Forelimb muscle (tissue), 1 donor: Measurements from ENCODE around the gene RPSA. TPM values are rescaled to one million over a fixed set of nuclear protein-coding genes. Genes with fewer than 3 reads are reported as not detected.
A peak's percentile ranks its signal among the peaks of the same experiment; 100 is the strongest.
"Not testable (repeated sequence)": the region's sequence is repeated elsewhere in the genome, so short reads cannot be mapped to it uniquely, and the experiment has no call there.

ENCODE experiments used
- DNase-seq: peaks from one replicate; pipeline ENCODE4 v3.0.0-alpha.2; 2013; ENCODE audit warnings: low read depth
- polyA plus RNA-seq: library from polyadenylated mRNA; unstranded; fragments of 120-200 nt; gene quantifications from one replicate; pipeline ENCODE4 v1.2.1, GENCODE V29; 2013; ENCODE audit not compliant: insufficient read length

Gene RPSA
- polyA plus RNA-seq, 1 donor = 2,221 TPM

GRCh38 chr3:39419742-39420315, 13.3 kb downstream of the RPSA start:
- DNase-seq = no peak

- no peak for DNase-seq
Observed at GRCh38 chr3:39420543-39420942, 14.0 kb downstream of the RPSA start.

- DNase-seq = no peak
Observed at GRCh38 chr3:39423436-39423970, 17.0 kb downstream of the RPSA start.

GRCh38 chr3:39426312-39426711, 19.8 kb downstream of the RPSA start:
- no peak for DNase-seq

DNA sequence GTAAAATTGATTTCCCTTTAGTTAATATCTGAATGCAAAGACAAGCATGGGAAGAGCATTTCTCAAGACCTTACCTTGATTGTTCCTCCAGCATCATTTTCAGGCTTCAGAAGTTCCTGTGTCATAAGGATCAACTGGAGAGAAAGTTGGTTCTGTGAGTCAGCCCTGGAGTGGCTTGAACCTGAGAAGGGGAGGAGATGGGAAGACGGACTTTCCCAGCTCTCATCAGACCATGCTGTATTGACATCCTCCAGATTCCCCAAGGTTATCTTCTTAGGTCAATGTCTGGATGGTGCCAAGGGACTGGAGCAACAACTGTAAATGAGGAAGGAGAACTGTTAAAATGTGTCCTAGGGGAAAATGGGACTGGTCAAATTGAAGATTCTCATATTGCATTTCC, 21.0 kb downstream of the RPSA start:
- DNase-seq = no peak

GRCh38 chr3:39428745-39429201, 22.3 kb downstream of the RPSA start:
- DNase-seq = no peak

- no peak for DNase-seq
Observed at GRCh38 chr3:39429466-39429865, 22.9 kb downstream of the RPSA start.

DNA sequence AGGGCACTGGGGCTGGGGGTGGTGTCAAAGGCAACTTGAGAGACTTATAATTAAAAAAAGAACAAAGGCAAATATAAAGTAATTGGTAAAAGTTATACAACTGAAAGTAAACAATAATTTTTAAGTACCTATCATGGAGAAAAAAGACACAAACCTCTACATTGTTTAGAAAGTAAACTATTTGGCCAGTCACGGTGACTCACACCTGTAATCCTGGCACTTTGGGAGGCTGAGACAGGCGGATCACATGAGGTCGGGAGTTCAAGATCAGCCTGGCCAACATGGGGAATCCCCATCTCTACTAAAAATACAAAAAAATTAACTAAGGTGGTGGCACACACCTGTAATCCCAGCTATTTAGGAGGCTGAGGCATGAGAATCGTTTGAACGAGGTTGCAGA, 25.8 kb downstream of the RPSA start:
- no peak for DNase-seq

- DNase-seq = no peak
Observed at GRCh38 chr3:39433642-39434041, 27.1 kb downstream of the RPSA start.

- no peak for DNase-seq
Observed at GRCh38 chr3:39434574-39434973, 28.1 kb downstream of the RPSA start.

DNA sequence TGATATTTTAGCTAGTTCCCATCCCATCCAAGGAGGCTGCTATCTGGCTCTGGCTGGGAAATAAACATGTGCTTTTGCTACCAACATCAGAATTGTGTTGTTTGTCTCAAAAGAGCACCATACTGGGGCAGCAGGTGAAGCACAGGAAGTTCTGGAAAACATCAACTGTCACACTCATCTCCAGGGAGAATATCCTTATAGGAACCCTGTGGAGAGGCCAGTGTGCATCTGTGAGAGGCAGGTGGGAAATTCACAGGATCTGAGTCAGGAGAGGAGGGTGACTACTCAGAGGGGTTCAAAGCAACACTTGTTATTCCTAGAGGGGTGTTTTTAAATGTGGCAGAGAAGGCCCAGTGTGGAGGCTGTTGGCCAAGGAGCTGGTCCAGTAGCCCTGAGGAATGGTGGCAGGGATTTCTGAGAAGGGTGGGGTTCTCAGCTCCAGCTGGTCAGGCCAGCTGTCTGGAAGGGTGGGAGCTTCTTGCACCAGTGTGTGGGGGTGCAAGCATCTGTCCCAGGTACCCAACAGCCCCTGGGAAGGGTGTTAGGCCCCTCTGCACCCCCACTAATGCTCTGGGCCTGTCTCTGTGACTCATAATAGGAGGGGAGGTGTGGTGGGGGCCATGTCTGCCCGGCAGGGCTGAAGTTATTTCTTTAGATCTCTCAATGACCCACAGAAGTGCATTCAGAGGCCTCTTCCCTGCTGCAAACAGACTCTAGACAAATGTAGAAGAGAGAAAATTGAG, 28.7 kb downstream of the RPSA start:
- DNase-seq = no peak

DNA sequence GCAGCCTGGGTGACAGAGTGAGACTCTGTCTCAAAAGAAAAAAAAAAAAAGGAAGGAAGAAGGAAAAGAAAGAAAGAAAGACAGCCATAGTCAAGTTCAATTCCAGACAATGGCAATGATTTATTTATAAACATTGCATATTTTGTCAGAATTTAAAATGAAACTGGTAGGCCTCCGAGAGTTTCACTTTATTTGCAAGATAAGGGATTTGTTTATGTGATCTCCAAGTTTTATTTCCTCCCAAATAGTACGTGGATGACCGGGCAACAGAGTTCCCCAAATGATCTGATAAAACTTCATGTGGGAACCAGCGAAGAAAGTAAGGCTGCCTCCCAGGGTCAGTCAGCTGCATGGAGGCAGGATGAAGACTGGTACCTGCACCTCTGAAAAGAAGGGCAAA, 32.4 kb downstream of the RPSA start:
- no peak for DNase-seq

DNA sequence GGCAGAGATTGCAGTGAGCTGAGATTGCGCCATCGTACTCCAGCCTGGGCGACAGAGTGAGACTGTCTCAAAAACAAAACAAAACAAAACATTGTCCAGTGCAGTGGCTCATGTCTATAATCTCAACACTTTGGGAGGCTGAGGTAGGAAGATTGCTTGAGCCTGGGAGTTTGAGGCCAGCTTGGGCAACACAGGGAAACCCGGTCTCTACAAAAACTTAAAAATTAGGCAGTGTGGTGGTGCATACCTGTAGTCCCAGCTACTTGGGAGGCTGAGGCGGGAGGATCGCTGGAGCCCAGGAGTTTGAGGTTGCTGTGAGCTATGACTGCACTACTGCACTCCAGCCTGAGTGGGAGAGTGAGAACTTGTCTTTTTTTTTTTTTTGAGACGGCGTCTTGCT, 33.8 kb downstream of the RPSA start:
- DNase-seq = no peak

- DNase-seq = no peak
Observed at GRCh38 chr3:39443530-39443929, 37.0 kb downstream of the RPSA start.

DNA sequence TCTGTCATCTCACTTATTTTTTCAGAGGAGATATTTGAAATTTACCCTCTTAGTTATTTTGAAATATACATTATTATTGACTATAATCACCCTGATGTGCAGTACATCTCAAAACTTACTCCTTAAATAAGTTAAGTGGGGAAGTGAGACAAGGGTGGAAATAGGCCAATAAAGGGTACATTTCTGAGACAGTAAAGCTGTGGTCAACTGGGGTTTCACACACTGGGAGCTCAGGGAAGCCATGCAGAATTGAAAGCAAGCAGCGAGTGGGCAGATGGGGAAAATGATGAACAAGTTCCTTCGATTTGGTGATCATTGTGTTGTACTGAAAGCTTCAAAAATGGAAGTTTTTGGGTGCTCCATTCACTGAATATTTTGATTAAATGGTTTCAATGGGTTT, 39.4 kb downstream of the RPSA start:
- DNase-seq = no peak

GRCh38 chr3:39446444-39446843, 39.9 kb downstream of the RPSA start:
- DNase-seq = no peak

DNA sequence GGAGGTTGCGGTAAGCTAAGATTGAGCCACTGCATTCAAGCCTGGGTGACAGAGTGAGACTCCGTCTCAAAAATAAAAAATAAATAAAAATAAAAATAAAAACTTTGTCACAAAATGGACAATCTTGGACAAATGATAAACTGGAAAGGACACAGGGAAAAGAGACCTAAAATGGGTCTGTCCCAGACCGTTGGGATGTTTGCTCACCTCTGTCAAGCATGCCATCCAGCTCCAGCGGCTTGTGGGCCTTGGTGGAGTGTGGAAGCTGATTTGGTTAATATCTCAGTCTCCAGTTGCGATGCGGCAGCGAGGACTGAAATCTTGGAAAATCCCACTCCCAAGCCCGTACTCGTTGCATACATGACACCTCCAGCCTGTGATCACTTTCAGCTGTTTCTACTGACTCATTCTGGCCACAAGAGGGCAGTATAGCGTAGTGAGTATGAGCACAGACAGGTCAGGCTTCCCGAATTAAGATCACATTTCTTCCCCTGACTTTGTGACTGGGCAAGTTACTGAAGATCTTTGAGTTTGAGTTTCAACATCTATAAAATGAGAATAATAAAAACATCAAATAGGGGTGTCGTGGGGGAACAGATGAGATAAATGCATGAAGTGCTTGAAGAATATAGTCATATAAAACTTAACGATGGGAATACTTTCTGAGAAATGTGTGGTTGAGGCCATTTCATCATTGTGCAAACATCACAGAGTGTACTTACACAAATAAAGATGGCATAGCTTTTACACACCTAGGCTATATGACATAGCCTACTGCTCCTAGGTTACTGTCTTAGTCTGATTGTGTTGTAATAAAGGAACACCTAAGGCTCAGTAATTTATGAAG, 41.3 kb downstream of the RPSA start:
- DNase-seq = peak; percentile 65

DNA sequence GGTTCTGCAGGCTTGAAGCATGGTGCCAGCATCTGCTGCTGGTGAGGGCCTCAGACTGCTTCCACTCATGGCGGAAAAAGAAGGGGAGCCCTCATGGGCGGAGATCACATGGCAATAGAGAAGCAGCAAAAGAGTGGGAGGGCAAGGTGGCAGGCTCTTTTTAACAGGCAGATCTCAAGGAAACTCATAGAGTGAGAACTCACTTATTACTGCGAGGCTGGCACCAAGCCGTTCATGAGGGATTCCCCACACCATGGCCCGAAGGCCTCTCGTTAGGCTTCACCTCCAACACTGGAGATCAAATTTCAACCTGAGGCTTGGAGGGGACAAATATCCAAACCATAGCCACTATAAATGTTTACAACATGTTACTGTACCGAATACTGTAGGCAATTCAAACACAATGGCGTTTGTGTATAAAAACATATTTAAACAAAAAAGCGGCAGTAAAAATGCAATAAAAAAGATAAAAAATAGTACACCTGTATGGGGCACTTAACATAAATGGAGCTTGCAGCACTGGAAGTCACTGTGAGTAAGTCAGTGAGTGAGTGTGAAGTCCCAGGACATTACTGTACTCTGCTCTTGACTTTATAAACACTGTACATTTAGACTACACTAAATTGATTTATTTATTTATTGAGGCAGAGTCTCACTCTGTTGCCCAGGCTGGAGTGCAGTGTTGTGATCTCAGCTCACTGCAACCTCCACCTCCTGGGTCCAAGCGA, 42.1 kb downstream of the RPSA start:
- DNase-seq = no peak

- DNase-seq = no peak
Observed at GRCh38 chr3:39449796-39450195, 43.3 kb downstream of the RPSA start.

DNA sequence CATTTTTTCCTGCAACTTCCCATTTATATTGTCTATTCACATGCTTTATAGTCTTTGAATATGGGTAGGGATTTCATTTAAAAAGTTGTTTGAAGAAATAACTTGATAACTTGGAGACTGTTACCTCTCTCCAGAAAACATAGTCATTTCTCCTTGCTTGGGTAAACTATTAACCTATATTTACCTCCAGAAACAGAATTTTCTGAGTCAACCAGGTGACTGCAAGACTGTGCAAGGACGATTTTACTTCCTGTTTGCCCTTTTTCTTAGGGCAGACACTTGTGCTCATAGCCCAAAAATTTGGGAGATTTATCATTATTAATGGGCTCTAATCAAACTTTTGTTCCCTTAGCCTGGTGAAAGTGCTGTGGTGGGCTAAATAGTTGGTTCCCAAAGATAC, 46.6 kb downstream of the RPSA start:
- no peak for DNase-seq

GRCh38 chr3:39453872-39454271, 47.4 kb downstream of the RPSA start:
- not testable (repeated sequence) for DNase-seq
